GM20431 (cell line): Measurements from ENCODE around the gene TIFAB.

Experiments
- in situ Hi-C: fragments of 300-500 bp; cut with MseI, MboI; formaldehyde crosslinking; loops from one replicate; pipeline ENCODE4 v1.15.0; 2020; ENCODE audit warnings: low sequenced_read_pairs; ENCODE audit not compliant: unreplicated experiment

Gene TIFAB

DNA sequence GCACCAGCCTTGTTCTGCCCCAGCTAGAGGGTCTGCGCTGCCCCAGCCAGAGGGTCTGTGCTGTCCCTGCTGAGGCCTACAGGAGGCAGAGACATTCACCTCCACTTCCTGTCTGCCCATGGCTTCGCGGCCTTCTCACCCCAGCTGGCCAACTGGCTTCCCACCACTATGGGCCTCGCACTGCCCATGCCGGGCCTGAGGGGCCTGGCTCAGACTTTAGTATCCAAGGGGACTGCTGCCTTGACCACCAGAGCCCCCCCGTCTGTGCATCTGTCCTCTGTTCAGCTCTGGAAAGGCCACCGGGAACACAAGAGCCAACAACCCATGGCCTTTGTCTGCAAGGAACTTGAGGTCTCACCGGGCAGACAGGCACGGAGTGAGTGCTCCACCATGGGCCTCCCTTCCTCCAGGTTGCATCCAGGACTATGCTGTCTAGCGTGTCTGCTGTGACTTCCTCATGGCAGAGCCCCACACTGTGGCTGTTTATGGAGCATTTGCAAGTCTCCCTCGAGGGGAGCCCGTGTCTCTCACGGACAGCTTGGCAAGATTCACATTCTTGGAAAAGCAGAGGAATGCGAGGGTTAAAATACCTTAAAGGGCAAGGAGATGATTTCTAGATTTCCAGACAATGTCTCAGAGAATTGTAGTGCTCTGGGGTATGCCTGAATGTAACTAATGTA is 6.7 kb downstream of the TIFAB start:
- in situ Hi-C loops: no loop called here

DNA sequence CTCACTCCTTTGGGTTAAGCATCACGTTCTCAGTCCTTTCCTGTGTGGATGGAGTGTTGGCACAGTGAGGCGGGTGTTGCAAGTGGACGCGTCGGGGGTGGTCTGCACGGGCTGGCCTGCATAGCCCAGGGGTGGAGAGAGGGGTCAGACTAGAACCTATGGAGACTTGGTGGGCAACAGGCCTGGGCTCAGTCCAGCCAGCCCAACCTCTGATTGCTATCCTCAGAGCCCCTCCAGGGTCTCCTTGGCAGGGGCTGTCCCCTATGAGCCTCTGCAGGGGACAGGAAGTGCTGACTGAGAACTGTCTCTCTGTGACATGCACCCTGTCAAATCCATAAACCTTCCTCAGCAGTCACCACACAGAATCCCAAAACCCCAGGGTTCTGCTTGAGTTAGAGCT is 7.3 kb downstream of the TIFAB start:
- in situ Hi-C loops: no loop called here

DNA sequence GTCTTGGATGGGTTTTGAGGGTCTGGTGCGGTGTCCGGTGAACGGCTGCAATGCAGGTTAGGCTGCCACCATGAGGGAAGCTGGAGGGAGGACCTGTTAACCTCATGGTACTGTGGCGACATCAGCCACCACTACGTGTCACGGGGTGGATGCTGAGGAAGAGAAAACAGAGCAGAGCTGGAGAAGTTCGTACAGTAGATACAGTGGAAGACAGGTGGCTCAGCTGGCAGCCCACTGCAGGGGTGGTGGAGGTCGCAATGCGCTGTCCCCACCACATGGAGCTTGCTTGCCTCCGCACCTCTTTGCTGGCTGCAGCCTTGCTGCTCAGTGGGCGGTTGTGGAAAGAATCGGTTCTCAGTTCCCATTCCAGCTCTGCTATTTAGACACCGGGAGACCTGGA is 7.8 kb downstream of the TIFAB start:
- in situ Hi-C loops: no loop called here

DNA sequence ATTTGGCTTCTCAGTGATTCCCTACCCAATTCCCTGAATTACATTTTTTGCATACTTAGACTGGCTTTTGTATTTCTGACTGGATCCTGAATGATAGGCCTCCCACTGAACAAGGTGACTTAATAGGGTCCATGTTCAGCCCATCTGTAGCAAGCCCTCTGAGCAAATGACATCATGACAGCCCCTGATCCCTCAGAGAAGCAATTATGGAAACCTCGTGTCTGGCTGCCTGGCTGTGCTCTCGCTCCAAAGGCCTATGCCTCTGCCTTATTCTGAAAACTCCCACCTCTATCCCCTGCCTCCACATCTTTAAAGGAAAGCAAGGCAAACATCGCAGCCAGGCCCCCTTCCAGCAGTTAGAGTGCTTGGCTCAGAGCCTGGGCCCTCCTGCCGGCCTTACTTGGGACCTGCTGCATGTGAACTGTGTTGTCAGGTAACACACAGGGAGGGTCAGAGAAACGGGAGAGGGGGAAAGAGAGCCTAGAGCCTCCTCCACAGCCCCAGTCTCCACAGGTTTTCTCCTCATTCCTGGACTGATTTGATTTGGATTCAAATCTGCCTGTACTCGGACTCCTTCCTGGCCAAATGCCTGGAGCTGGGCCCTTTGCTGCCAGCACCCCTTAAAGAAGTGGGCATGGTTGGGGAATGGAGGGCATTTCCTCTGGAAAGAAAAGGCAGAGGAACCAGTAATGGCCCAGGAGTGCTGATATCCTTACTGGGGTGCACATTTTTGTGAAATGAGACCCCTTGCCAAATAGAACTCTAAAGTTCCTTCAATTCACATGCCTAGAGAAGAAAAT is 8.8 kb downstream of the TIFAB start:
- in situ Hi-C loops: no loop called here

DNA sequence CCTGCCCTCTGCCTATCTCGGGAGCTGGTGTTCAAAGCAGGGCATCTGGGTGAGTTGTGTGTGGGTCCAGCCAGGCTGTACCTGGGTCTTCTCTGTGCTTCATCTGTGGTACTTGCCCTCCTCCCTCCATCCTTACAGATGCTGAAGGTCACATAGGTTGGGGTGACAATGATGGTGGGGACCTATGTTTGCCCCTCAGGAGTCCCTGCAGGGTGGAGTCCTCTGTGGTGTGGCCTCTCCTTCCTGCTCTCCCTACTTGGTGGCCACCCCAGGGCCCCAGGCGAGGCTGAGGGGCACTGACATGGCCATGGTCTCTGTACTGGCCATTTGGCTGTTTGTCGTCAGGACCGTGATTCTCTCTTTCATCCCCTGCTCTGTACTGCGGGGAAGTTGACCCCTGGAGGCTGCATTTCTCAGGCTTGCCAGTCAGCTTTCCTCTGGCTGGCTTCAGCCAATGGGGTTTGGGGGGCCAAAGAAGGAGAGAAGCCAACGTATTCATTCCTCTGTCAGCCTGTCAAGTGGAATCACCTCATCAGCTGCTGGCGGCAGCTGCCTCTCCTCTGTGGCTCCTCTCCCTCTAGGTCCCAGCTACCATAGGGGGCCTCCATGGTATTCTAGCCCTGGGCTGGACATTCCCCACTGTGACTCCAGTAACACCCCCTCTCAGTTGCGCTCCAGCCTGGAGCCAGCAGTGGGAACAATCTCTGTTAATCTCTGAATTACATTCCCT is 9.6 kb downstream of the TIFAB start:
- in situ Hi-C loops: no loop called here

DNA sequence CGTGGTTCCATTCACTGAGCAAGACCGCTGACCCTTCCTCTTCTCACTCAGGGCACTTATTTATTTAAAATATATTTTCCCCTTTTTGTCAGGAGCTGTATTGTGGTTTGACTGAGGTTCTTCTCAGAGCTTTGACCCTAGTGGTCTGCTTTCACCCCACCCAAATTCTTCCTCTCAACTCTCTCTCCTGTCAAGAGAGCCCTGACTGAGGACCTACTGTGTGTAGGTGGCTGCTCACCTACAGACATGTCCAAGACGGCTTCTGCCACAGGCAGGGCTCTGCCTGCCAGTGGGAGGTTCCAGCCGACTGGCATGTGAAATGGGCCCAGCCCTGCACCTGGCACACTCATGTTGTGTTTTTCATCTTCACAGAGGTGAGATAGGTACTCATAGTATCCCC is 10.2 kb downstream of the TIFAB start:
- in situ Hi-C loops: no loop called here

DNA sequence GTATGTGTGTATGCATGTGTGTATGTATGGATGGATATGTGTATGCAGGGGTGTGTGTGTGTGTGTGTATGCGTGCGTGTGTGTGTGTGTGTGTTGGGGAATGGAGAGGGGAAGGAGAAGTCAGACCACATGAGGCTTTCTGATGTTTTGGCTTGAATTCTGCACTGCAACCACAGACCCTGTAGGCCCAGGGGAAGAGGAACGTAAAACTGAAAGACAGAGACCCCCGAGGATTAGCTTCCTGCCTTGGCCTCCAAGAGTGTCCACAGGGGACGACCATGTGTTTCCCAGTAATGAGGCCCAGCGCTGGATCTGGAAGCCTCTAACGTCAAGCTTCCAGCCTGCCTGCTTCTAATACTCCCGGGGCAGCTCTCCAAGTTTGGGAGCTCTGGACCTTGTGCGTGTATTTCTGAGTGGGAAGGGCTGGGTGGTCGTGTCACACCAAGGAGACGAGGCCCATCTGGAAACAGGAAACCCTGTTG is 10.8 kb downstream of the TIFAB start:
- in situ Hi-C loops: no loop called here

DNA sequence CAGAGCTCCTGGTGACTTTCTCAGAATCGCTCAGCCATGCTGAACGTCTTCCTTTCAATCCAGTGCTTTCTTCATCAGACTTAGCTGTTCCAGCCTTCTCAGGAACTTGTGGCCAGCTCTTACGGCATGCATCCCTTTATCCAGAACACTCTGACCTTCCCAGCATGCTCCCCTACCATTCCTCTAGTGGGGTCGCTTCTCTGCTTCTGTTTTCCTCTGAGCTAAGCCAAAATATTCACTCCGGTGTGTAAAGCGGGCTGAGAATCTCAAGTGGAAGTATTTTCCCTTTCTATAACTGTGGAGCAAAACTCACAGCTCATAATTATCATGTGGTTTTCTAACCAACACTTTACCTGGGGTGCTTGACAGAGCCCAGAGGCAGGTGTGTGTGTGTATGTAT is 11.2 kb downstream of the TIFAB start:
- in situ Hi-C loops: no loop called here

DNA sequence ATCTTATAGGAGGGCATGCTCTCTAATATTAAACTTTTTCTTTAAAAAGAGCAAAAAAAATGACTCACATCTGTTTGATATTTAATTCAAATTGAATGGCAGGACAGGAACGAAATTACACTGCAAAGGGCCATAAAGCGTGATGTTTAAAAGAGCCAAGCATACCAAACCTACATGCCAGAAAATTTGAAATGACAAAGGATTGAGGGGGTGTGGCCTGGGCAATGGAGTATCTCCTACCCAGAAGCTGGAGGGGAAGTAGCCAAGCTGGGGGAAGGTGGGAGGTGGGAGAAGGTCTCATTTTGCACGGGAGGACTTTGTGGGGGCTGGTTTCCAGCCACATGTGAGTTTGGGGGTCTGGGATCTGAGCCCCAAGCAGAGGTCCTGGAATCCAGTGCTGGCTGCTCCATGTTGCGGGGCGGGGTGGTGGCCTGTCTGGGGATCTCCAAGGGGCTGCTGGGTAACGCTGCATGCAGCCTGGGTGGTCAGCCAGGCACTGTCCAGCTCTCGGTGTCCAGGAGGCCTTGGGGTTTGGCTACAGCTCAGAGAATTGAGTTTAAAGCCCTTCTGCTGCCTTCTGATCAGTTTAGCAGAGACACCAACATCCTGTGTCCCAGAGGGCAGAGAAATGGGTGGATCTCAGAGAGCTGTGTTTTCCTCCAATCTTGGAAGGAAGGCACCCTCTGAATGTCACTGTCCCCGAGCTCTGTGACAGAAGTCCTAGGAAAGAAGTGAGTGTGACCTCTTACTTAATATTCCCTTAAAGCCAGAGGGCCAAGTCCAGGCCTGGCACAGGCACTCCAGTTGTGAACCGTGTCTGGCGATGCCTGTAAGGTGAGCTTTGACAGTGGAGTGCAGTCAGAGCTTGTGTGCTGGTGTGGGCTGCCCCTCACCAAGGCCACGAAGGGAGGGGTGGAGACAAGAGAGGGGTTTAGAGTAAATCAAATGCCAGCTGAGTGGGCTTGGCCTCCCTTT is 12.6 kb downstream of the TIFAB start:
- in situ Hi-C loops: no loop called here

DNA sequence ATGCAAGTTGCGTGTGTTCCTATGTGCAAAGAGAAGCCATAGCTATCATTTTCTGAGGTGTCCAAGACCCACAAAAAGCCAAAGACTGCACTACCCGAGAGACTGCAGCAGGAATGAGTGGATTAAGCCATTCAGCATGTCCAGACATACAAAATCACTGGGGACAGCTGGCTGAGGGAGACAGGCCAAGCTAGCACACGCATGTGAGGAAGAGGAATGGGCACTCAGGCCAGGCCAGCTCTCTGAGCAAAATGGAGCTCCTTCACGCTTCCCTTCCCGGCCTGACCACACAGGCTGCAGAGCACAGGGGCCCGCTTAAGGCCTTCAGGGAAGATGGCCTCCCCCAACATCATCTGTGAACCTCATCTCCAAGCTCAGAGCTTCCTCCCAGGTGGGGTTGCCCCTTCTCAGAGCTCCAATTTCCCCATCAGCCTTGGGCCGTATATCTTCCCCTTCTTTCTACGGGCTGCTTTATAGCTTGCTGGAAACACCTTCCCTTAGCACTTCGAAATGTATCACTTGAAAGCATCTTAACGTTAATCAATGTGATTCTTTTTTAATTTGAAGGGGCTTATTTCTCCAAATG is 13.4 kb downstream of the TIFAB start:
- in situ Hi-C loops: no loop called here

DNA sequence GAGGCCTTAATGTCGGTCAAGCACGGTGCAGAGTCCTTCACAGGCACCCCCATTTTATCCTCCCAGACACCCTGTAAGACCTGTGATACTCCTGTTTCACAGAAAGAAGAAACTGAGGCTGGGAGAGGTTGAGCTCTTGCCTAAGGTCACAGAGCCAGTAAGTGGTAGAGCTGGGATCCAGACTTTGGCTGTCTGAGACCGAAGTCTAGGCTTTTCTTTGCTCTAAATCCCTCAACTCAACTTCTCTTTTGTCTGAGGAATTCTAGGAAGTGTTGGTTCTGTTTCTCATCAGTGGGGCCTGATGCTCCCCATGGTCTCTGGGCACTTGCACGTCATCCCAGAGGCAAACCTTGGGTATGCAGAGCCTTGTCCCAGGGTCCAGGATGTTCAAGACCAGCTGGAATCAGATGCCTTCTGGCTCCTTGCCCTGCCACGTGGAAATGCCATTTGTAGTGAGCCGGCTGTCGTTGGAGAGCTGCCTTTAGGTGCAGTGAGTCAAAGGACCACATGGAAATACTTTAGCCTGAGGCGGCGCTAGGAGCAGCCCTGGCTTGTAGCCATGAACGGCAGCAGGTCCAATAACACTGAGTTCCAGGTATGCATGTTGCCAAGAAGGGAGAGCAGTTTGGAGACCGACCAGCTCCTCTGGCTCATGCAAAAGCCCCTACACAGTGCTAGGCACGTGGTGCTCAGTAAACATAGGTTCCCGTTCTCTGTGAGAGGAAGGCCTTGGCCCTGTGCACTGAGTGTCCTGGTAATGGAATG is 14.2 kb downstream of the TIFAB start:
- in situ Hi-C loops: no loop called here

DNA sequence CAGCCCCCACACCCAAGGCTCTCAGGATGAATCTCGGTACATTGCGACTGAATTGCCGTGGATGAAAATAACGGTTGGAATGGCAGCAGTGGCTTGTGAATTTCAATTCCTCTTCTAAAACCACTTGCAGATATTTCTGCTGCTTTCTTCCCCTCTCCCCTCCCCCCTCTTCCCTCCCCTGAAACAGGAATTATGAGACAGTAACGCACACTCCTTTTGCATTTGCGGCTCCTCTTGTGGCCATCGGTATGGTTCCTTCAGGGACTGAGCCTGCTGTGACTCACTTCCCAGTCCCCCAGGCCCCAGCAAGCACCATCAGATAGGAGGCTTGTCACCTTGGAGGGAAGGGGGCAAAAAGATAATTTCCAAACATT is 14.7 kb downstream of the TIFAB start:
- in situ Hi-C loops: no loop called here

DNA sequence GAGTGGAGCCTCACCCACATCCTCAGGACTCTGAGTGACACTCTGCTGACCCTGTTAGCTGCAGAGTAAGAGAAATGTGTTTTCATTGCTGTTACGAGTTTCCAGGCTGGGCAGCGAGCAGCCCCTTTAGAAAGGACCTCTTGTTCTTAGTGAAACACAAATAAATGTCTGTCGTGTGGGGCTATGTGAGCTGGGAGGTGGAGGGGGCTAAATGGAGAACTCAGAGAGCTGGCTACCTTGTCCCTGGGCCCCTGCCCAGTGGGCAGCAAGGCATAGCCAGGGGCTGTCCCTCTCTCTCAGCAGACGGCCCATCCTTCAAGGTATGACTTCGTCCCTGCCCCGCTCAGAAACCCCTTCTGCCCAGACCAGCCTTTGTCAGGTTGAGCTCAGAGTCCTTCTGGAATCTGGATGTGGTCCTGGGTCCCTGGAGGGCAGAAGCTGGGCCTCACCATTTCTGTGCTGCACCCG is 15.2 kb downstream of the TIFAB start:
- in situ Hi-C loops: no loop called here

DNA sequence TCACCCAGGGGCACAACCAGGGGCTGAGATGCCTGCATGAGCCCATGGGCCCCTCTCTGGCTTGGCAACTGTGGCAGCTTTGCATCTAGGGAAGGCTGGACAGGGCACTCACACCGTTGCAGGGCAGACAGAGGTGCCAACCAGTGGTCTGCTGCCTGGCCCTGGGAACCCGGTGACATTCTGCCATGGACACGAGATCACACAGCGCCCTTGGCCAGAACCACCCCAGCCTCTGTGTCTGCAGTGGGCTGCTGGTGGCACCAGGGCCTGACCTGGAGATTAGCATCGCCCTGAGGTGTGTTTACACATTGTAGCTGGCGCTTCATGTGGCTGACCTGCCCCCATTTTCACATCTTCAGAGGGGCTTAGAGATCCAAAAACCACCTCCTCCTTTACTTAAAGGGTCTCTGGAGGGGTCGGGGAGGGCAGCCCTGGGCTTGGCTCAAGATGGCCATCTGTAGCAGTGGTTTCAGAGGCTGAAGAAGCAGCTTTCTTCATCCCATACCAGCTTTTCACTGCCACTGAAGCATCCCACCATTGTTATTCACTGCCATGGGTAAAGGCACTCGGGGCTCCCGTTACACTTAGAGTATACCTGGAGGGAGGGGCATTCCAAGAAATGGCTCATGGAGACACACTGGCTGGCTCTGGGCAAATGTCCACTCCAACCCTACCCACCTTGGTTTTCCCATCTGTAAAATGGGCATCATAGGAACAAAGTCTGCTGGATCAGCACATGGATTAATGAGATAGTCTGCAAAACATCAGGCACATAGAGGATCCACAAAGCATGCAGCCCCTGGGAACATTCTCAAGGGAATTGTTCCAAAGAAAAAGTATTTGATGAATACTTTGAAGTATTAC is 16.5 kb downstream of the TIFAB start:
- in situ Hi-C loops: no loop called here

DNA sequence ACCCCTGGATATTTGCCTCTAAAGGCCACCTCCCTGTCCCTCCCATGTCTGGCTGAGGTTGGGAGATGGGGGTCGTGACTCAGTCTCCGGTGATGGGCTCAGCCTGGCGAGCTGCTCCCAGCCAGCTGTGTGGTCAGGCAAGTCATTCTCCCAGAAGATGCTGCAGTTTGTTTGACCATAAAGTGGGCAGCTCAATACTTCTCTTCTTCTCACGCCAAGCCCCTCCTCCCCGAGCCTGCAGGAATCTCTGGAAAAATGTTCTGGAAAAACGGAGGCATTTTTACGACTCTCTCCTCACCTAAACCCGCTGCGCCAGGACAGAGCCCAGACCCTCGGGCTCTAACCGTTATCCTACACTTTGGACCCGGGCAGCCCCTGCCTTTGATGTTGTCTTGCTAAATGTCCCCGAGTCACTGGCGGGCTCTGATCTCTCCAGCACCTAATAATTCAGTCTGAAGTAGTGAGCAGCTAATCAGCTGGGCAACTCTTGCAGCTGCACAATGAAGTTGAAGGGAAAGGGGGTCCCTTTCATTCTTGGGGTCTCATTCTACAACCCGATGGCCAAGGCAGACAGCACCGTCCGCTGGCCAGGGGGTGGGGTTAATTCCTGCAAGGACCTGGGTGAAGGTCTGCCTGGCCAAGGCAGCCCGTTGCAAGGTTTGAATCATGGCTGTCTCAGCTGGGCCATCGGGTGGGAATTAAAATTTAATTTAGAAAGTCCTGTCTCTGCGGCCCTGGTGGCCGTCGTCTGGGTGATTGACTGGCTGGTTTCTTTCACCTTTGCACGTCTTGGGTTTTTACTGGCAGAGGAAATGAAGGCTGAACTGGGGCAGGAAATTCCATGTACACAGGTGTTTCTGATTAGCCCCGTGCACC is 17.3 kb downstream of the TIFAB start:
- in situ Hi-C loops: no loop called here

DNA sequence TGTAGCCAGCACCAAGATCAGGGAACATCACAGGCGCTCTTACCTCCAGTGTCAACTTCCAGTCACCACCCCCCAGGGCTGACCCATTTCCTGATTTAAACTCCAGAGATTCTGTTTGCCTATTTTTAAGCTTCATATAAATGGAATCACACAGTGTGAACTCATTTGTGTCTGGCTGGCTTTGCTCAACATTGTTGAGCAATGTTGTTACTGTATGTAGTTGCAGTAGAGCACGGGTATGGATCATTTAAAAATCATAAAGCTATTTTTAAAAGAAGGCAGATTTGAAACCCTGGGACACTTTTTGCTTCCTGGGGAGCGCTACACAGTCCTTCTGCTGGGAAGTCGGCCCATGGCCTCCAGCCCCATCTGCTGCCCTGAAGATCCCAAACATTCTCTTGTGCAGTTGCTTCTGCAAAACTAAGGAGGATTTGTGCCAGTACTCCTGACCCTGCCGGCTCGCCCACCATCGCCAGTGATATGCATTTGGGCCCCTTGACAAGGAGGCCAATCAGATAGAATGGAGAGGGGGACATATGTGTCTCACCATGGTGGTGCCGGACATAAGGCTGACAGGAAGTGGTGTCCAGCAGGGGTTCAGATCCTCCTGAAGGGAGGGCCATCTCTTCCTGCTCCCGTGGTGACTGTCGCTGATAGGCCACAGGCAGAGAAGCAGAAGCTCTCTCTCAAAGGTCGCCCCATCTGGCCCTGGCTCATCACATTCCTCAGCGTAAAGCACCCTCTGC is 18.3 kb downstream of the TIFAB start:
- in situ Hi-C loops: no loop called here
